Activated CD4-positive, alpha-beta T cell treated with anti-CD3 and anti-CD28 coated beads, Interleukin-2, amount 50 U/mL, for 24 hours (primary cell): ENCODE results near the gene NBAS.
"Not testable (repeated sequence)": the region's sequence is repeated elsewhere in the genome, so short reads cannot be mapped to it uniquely, and the experiment has no call there.

Experiments used
- DNase-seq, 2 donors: peaks; one replicate each; pipeline ENCODE4 v3.0.0-alpha.2; 2020; ENCODE audit warnings: low read depth in 1 of 2, low spot score in 1 of 2

Gene NBAS

GRCh38 chr2:15271941-15272542 is 289.1 kb downstream of the NBAS start:
- DNase-seq: no peak

DNA sequence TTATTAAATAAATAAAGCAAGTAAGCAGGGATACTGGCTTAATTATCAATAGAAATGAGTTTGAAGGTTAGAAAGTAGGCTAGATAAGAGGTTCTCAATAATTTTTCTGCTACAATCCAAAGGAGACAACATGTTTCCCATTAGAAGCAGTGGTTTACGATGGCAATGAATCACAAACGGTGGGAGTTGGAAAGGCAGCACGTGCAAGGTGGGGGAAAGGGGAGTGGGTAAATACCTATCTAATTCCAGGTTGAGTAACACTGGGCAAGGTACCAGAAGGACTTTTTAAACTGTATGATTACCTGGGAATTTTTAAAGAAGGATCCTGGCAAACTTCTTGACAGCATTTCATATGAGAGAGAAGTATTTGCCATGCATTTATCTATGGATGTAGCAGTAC is 289.9 kb downstream of the NBAS start:
- DNase-seq: no peak

GRCh38 chr2:15269043-15269442 is 292.1 kb downstream of the NBAS start:
- no peak for DNase-seq

DNA sequence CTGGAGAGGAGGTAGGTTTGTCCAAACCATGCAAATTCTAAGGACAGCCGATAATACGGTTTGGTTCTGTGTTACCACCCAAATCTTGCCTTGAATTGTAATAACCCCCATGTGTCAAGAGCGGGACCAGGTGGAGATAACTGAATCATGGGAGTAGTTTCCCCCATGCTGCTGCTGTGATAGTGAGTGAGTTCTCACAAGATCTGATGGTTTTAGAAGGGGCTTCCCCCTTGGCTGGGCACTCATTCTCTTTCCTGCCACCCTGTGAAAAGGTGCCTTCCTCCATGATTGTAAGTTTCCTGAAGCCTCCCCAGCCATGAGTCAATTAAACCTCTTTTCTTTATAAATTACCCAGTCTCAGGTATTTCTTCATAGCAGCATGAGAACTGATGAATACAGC is 295.2 kb downstream of the NBAS start:
- no peak for DNase-seq

DNA sequence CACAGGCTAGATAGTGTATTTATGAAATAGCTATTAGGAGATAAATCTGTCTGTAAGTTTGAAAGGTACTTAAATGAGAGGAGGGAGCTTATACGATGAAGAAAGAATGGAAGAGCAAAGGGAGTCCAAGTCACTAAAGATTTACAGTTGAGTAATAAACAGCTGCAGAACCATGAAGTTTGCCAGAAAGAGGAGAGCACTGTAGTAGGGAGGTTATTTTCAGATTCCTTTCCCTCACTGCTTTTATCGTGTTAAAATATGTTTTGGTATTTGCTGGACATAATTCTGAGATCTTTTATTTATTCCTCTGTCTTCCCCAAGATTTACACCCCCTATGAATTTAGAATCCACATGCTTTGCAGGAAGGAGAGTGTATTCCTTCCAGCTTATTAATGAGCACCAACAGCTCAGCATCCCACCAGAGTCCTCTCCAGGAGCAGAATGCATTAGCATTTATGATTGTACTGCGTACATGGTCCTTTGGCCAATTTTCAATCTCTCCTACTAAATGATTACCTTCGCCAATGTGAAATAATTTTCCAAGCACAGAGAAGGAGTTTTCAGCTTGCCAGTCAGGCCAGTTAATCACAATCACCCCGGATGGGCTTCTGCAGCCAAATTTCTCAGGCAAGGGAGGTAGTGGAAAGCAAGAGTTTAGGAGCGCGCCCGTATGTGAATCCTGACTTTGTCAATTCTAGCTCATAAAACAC is 297.0 kb downstream of the NBAS start:
- no peak for DNase-seq

DNA sequence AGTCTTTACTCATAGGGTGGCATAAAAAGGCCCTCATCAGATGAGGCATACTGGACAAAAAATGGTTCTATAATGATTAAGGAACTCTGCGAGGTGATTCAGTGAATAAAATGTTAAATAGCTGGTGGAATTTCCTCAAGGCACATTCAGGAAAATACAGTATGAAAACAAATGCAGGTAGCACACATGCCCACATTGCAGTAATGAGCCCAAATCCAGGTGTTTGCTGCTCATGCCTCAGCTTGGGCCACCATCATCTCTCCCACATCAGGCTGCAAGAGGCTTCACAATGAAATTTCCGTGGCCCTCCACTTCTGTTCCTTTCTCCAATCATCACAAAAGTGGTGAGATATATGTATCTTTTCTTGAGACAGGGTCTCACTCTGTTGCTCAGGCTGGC is 298.3 kb downstream of the NBAS start:
- DNase-seq: no peak

- DNase-seq: no peak
These were observed 300.3 kb downstream of the NBAS start for GRCh38 chr2:15260835-15261234.

DNA sequence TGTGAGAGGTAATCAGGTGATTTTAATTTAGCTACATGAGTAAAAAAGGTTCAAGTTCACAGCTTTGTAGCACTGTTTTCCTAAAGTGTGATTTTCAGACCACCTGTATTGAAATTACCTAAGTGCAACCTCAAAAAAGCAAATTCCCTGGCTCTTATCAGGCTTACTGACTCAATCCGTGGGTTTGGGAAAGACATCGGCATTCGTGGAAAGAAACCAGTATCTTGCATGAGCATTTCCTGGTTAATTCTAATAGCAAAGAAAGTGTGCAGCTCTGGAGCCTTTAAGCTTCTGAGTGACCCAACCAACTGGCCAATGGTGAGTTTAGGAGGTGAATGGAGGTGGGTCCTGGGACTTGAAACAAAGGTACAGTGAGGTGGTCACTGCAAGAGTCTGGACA is 300.9 kb downstream of the NBAS start:
- DNase-seq: no peak

- no peak for DNase-seq
These were observed 301.8 kb downstream of the NBAS start for GRCh38 chr2:15259356-15259756.

DNA sequence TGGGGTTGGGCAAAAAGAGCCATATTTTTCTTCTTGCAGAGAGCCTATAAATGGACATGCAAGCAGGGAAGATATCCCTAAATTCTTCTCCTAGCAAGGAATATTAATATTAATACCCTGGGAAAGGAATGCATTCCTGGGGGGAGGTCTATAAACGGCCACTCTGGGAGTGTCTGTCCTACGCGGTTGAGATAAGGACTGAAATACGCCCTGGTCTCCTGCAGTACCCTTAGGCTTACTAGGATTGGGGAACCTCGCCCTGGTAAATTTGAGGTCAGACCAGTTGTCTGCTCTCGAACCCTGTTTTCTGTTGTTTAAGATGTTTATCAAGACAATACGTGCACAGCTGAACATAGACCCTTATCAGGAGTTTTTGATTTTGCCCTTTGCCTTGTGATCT is 302.7 kb downstream of the NBAS start:
- not testable (repeated sequence) for DNase-seq

GRCh38 chr2:15253835-15254286 is 307.3 kb downstream of the NBAS start:
- no peak for DNase-seq

GRCh38 chr2:15253247-15253646 is 307.9 kb downstream of the NBAS start:
- DNase-seq: no peak

DNA sequence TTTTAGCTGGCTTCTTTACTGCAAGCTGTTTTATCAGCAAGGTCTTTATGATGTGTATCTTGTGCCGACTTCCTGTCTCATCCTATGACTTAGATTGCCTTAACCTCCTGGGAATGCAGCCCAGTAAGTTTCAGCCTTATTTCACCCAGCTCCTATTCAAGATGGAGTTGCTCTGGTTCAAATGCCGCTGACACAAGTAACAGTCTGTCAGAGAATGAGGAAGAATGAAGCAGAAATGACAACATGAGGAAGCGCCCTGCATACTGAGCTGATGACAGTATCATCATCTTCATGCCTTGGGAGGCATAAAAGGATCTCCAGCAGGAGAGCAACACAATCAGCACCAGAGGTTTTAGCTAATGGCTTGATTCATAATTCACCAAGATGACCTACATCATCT is 309.4 kb downstream of the NBAS start:
- DNase-seq: no peak

GRCh38 chr2:15250946-15251345 is 310.2 kb downstream of the NBAS start:
- DNase-seq: not testable (repeated sequence)

- no peak for DNase-seq
These were observed 314.3 kb downstream of the NBAS start for GRCh38 chr2:15246870-15247269.

DNA sequence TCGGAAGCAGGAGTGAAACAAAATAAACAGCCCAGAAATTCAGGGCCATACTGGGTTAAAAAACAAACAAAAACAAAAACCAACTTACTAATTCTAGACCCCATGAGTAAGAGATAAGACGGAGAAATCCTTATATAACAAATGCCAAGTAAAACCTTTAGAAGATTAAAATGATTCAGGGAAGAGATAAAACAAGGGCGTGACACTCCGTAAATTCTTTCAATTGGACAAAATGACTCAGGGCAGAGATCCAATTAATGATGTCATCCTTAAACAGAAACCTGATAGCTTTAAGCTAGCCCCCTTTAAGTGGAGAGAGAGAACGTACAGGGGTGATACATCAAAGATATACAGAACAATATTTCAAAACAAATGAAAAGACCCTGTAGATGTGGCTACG is 317.4 kb downstream of the NBAS start:
- no peak for DNase-seq

DNA sequence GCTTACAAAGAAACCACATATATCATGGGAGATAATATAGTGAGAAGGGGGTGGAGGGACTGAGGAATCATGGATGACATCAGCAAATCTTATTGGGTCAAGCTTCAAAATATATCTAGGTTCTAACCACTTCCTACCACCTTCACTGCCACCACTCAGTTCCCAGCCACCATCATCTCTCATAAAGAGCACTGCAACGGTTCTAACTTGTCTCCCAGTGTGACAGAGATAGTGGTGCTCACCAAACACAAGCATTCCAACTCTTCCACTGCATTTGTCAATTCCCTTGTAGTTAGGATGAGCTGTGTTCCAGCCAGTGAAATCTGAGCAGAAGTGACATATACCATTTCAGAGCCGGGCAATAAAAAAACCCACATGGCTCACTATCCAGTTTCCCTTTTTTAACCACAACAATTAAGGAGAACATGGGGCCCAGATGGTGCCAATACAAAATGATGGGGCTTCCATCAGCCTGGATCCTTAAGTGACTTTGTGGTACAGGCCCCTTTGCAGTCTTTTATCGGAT is 318.1 kb downstream of the NBAS start:
- DNase-seq: no peak

GRCh38 chr2:15241929-15242328 is 319.2 kb downstream of the NBAS start:
- DNase-seq: no peak

GRCh38 chr2:15241201-15241600 is 319.9 kb downstream of the NBAS start:
- DNase-seq: no peak

GRCh38 chr2:15238028-15238427 is 323.1 kb downstream of the NBAS start:
- no peak for DNase-seq

DNA sequence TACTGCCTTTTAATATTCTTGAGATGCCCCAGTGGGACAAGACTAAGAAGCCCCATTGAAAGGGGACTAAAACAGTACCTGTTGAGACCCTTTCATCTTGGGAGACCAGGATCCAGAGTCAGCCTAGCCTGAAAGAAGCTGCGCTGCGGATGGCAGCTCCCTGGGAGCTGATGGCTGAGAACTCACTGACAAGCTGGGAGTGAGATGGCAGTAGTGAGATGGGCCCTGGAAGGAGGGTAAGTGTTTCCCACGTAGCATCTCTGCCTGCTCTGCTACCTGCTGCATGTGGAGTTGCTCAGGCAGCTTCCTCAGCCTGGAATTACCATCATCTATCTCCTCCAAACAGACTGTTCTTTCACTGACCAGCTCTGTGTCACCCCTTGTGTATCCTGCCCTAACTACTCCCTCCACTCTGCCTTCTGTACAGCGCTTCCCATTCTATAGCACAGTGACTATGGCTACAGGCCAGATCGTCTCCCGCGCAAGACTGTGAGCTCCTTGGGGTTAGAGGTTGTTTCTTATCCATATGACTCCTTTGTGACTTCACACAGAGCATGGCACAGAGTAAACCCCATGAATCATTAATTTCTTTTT is 330.4 kb downstream of the NBAS start:
- no peak for DNase-seq

DNA sequence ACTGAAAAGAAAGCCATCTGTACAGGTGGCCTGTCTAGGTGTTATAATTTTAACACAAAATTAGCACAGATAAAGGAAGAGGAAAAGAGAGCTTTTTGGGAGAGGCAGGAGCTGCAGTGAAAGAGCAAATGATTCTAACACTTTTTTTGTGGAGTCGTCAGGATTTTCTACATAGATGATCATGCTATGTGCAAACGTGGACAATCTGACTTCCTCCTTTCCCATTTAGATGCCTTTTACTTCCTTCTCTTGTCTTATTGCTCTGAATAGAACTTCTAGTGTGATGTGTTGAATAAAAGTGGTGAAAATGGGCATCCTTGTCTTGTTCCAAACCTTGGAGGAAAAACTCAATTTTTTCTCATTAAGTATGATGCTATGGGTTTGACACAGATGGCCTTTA is 334.5 kb downstream of the NBAS start:
- no peak for DNase-seq
